GM18519 (cell line): ENCODE results near the gene PLB1.

Experiments
- ATAC-seq: cut with Tn5 transposase; IDR thresholded peaks from one replicate; pipeline ENCODE4 v1.9.1; 2021; ENCODE audit warnings: mild to moderate bottlenecking, moderate library complexity; ENCODE audit not compliant: unreplicated experiment, low FRiP score

The PLB1 gene, protein sequence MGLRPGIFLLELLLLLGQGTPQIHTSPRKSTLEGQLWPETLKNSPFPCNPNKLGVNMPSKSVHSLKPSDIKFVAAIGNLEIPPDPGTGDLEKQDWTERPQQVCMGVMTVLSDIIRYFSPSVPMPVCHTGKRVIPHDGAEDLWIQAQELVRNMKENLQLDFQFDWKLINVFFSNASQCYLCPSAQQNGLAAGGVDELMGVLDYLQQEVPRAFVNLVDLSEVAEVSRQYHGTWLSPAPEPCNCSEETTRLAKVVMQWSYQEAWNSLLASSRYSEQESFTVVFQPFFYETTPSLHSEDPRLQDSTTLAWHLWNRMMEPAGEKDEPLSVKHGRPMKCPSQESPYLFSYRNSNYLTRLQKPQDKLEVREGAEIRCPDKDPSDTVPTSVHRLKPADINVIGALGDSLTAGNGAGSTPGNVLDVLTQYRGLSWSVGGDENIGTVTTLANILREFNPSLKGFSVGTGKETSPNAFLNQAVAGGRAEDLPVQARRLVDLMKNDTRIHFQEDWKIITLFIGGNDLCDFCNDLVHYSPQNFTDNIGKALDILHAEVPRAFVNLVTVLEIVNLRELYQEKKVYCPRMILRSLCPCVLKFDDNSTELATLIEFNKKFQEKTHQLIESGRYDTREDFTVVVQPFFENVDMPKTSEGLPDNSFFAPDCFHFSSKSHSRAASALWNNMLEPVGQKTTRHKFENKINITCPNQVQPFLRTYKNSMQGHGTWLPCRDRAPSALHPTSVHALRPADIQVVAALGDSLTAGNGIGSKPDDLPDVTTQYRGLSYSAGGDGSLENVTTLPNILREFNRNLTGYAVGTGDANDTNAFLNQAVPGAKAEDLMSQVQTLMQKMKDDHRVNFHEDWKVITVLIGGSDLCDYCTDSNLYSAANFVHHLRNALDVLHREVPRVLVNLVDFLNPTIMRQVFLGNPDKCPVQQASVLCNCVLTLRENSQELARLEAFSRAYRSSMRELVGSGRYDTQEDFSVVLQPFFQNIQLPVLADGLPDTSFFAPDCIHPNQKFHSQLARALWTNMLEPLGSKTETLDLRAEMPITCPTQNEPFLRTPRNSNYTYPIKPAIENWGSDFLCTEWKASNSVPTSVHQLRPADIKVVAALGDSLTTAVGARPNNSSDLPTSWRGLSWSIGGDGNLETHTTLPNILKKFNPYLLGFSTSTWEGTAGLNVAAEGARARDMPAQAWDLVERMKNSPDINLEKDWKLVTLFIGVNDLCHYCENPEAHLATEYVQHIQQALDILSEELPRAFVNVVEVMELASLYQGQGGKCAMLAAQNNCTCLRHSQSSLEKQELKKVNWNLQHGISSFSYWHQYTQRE (N-terminal part only)

DNA sequence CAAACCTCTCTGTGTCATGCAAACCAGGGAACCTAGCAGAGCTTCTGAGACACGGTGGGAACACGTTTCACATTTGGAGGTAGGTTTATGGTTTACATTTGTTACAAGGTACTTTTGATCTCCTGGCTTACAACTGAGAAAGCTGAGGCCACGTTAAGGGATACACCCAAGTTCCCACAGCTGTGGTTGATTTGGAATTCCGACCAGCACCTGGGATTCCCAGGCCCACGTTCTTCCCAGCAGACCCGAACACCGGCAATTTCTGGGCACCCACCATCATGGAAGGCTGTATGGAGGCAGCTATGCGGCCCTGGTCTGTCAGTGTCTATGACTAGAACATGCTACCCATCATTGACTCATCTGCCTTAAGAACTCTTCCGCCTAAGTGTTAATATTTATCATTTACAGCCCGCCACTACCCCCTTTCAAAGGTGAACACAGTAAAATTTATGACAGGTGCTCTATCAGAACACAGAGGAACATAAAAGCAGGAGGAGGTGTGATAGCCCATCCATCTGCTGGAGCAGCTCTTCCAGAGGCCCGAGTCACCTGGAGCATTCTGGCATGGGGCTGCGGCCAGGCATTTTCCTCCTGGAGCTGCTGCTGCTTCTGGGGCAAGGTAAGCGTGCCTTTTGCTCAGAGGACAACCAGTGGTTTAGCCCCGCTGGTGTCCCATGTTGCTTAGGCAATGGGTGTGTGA lies at the start of gene PLB1:
Gene PLB1, plus strand, starts transcription at position 510 of the 700 bp plus-strand sequence. Its CDS starts 55 bp downstream, at position 565.
- ATAC-seq = no peak

- ATAC-seq = no peak
Observed at GRCh38 chr2:28446531-28446930, 49.3 kb upstream of the PLB1 start.

- no peak for ATAC-seq
Observed at GRCh38 chr2:28447086-28447485, 48.8 kb upstream of the PLB1 start.

DNA sequence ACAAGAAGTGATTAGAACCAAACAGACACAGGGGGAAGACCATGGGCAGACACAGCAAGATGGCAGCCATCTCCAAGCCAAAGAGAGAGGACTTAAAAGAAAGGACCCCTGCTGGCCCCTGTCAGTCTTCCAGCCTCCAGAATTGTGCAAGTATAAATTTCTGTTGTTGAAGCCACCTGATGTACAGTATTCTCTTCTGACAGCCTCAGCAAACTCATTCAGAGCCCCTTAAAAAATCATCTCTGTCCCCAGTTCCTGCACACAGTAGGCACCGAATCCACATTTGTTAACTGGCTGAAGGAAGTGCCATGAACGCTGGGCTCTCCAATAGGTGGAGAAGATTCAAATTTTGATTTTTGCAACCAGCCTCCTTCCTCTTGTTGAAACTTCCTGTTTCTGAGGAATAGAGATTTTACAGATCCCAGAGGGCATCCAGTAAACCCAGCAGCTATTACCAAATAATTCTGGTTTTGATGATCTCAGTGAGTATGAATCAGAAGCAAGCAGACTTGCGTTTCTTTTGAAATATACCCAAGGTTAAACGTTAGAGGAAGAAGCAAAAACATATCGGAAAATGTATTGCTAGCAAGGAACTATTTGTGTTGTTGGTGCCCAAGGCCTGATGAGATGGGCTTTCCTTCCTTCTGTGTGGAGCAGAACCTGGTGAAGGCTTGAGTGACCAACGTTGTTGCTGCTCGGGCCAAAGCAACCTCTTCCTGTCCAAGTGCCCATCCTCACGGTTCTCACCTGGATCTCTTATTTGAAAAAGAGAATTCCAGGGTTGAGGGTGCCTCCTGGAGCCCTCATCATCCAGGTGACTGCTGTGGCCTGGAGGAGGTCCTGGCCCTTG lies 47.7 kb upstream of the PLB1 start:
- no peak for ATAC-seq

DNA sequence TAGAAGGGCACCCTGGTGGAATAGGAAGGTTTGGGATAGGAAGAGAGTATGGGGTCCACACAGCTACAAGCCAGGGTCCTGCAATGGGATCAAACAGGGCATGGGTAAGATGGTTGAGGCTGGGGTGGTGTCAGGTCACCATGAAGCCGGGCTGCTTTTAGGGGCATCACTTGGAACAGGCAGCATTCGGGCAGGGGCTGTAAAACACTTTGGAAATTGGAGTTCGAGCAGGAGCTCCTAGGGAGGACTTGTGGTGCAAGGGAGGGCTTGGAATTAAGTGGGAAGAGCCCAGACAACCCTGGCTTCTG lies 47.1 kb upstream of the PLB1 start:
- no peak for ATAC-seq

DNA sequence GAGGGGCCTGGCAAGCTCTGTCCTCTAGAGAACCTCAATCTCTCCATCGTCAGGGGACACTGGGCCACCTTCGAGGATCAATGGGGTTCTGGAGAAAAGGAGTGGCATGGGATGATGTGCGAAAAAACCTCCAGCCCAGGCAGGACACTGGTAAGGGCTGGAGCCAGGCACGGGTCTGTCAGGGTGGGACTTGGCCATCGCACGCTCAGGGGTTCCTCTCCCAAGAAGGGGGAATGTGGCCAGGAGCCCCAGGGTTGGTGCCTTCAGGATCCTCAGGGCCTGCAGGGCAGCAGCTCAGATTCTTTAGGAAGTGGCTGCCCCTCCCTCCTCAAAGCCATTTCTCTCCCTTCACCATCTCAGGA lies 46.8 kb upstream of the PLB1 start:
- ATAC-seq = no peak

GRCh38 chr2:28449488-28450395 lies 46.1 kb upstream of the PLB1 start:
- ATAC-seq = no peak

- no peak for ATAC-seq
Observed at GRCh38 chr2:28450901-28451565, 44.8 kb upstream of the PLB1 start.

DNA sequence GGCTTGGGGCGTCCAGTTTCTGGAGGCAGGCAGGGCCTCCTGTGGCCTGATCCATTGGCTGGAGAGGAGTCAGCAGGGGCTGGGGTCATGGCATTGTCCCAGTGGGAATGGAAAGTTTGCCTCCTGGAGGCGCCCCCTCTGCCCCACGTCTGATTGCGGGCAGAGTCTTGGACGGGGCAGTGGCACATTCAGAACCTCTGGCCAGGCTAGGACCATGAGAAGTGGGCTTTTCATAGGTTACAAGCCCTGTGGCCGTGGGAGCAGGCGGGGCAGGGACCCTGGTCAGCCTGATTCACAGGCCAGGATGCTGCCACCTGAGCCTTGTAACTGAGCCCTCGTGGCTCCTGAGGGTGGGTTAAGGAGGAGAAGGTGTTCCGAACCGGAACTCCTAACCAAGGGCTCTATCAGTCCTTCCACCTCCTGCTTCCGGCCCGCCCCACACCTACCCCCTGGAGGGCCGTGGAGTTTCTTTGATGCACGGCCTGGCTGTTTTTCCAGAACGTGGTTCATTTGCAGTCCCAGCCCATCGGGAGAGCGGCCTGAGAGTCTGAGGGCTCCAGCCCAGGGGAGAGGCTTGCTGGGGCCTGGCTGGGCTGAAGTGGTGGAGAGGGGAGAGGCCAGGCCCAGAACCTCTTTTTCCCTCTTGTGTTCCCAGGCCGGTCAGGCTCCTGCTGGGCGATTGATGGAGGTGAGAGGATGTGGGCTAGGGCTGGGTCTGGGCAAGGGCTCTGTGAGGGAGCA lies 43.9 kb upstream of the PLB1 start:
- ATAC-seq = no peak

DNA sequence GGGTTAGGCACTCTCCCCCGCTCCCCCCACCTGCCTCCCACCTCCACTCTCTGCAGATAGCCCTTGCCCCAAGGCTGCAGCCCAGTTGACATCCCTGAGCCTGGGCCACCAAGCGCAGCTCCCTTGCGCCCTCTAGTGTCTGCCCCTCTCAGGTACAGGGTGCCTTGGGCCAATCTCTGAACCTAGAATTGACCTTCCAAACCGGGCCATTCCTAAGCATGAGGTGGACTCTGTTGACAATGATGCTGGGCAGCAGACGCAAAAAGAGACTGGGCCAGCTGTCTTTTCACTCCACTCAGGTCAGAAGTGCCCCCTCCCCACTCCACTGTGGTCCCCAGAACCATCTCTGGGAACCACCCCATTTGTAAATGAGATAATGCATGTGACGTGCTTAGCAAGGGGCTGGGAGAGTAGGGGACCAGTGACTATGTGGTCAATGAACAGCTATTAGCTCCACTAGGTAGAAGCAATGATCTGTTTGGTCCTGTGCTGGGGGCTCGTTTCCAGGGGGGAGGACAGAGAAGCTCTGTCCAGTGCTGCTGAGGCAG lies 43.3 kb upstream of the PLB1 start:
- ATAC-seq = no peak

- no peak for ATAC-seq
Observed at GRCh38 chr2:28453396-28453795, 42.5 kb upstream of the PLB1 start.

GRCh38 chr2:28454016-28454930 lies 41.6 kb upstream of the PLB1 start:
- ATAC-seq = no peak

DNA sequence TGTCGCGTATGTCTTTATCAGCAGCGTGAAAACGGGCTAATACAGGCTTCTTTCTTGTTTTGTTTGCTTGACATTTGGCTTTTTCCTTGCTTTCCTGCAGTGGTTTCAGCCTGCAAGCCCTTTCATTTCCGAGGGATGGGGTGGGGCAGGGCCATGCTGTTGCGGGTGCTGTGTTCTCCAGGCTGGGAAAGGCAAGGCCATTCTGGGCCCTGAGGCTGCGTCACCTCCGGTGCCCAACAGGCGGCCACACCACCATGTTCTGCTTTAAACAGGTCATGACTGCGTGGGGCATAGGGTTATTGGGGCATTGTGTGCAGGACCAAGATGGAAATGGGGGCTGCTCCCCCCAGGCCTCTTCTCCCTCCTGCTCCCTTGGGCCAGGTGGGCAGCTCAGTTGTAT lies 38.6 kb upstream of the PLB1 start:
- no peak for ATAC-seq

DNA sequence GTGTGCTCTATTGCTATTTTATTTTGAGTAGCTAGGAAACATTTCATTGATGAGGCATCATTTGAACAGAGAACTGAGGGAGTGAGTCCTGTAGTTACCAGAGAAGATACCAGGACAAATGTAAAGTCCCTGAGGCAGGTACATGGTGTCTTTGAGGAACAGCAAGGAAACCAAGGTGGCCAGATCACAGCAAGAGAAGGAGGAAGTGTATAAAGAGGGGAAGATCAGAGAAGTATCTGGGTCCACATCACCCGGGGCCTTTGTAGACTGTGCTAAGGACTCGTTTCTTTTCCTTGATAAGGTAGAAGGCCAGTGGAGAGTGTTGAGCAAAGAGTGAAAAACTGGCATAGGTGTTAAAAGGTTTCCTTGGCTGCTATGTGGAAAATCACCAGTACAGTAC lies 34.8 kb upstream of the PLB1 start:
- ATAC-seq = no peak

DNA sequence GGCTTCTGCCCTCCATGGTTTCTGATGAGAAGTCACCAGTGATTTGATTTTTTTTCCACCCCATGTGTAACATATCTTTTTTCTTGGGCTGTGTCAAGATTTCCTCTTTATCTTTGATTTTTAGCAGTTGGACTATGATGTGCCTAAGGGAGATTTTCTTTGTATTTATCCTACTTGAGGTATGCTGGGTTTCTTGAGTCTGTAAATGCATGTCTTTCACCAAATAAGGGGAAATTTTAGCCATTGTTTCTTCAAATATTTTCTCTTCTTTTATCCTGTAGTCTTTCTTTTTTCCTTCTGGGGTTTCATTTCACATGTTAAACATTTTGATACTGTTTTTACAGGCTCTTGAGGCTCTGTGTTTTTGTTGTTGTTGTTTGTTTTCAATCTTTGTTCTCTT lies 33.7 kb upstream of the PLB1 start:
- no peak for ATAC-seq

DNA sequence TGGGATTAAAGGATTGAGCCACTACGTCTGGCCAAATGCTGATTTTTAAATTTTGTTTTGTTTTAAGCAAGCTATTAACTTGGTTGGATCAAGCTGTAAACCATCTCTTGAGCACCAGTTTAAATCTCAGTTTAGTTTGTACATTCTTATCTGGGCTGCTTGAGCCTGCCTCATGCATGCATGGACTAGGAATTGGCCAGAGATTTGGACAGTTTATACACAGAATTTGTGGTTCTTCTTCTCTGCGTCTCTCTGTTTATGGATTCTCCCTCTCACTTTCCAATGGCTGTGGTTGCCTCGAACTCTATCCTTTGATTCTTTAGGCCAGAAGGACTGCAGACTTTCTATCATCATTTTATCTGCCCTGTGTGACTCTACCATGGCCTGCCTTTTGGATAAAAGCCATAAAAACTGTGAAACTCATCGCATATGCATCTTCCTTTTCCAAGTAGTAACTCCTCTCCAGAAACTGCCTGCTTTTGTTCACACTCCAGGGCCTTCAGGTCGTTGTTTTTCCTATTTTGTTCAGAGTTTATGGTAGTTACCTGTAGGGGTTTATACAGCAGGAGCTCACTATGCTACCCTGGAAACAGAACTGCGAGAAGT lies 32.5 kb upstream of the PLB1 start:
- ATAC-seq = no peak
